ENCODE measurements around the gene FOXM1. TPM values are rescaled to one million over a fixed set of nuclear protein-coding genes. Genes with fewer than 3 reads are reported as not detected.

FOXM1 gene
- total and polyA plus RNA-seq, 7 experiments from 2014 or later: 0.35 to 77.2 (median 0.82) TPM; not detected in 3

DNA sequence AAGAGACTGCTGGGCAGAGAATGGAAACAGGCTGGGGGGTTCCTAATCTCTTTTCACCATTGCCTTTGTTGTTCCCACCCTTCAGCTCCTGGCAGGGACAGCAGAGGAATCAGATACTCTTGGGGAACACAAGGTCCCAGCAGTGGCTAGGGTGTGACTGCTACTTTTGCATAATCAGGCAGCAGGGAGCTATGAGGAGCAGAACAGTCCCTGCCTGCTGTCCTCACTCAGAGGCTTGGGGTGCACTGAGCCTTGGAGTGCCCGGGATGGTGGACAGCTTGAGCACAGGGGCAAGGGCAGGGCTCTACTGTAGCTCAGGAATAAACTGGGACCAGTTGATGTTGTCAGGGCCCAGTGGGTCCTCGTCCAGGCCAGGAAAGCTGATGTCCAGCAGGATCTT is 18.6 kb downstream of the FOXM1 start:
- ATAC-seq (no peak), DNase-seq (no peak)
- ChIA-PET POLR2A (no interaction called here), CTCF (no interaction called here)
- Histone ChIP-seq H3K36me3 (ENCODE audit: control insufficient read depth in 2 of 3, insufficient read depth in 3 of 3, low read length in 3 of 3) (peaks cover 0 to 31% (median 0%) of the 10 kb centered on the region in 3 experiments), H3K9me3 (ENCODE audit: control insufficient read depth in 2 of 3, low read length in 3 of 3) (no peaks in the 10 kb centered on the region), H3K27ac (ENCODE audit: low read depth, low read length) (no peak overlapping the region), H3K4me1 (ENCODE audit: control insufficient read depth in 2 of 2, insufficient read depth in 2 of 2, low read length in 2 of 2) (no peaks in the 10 kb centered on the region), H3K4me3 (ENCODE audit: low read length) (no peak overlapping the region), H3K27me3 (ENCODE audit: control insufficient read depth in 2 of 2, insufficient read depth in 2 of 2, low read length in 2 of 2) (no peaks in the 10 kb centered on the region)
- Mint-ChIP-seq H3K4me3 (no peak overlapping the region), H3K9me3 (no peaks in the 10 kb centered on the region), H3K27ac (peak overlapping the region in 1 of 9 donors; percentile 45), H3K27me3 (no peaks in the 10 kb centered on the region), H3K36me3 (peaks cover 0 to 21% (median 10%) of the 10 kb centered on the region in 5 donors), H3K4me1 (peaks cover 0 to 5% (median 2%) of the 10 kb centered on the region in 7 donors)
- intact Hi-C loops (cut with micrococcal nuclease): no loop called here

DNA sequence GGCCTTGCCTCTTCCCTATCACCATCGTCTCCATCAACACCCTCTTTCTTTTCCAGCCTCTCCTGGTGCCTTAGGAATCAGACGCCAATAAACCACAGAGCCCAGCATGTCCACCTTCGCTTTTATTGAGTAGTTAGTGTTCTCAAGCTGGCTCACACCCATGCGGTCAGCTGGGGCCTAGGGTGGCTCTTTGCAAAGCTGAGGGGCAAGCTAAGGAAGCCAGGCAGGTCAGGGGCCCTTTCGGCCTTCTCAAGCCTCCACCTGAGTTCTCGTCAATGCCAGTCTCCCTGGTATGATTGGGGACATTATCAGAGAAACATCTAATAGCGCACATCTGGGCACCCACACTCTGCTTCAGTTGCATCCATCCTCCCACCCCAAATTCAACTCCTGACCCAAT is 19.4 kb downstream of the FOXM1 start:
- no peak for ATAC-seq
- H3K36me3 Mint-ChIP-seq: peaks cover 0 to 21% (median 10%) of the 10 kb centered on the region in 5 donors
- Histone ChIP-seq H3K4me3 (ENCODE audit: low read length) (no peak overlapping the region), H3K4me1 (ENCODE audit: control insufficient read depth in 2 of 2, insufficient read depth in 2 of 2, low read length in 2 of 2) (no peaks in the 10 kb centered on the region), H3K36me3 (ENCODE audit: control insufficient read depth in 2 of 3, insufficient read depth in 3 of 3, low read length in 3 of 3) (peaks cover 0 to 31% (median 0%) of the 10 kb centered on the region in 3 experiments), H3K9me3 (ENCODE audit: control insufficient read depth in 2 of 3, low read length in 3 of 3) (no peaks in the 10 kb centered on the region), H3K27ac (ENCODE audit: low read depth, low read length) (no peak overlapping the region), H3K27me3 (ENCODE audit: control insufficient read depth in 2 of 2, insufficient read depth in 2 of 2, low read length in 2 of 2) (no peaks in the 10 kb centered on the region)
- no peaks in the 10 kb centered on the region for H3K9me3 Mint-ChIP-seq
- intact Hi-C loops (cut with micrococcal nuclease): no loop called here
- DNase-seq: no peak
- H3K27ac Mint-ChIP-seq: no peak overlapping the region
- peaks cover 0 to 5% (median 2%) of the 10 kb centered on the region in 7 donors for H3K4me1 Mint-ChIP-seq
- no peak overlapping the region for H3K4me3 Mint-ChIP-seq
- no peaks in the 10 kb centered on the region for H3K27me3 Mint-ChIP-seq
- ChIA-PET CTCF (no interaction called here), POLR2A (no interaction called here)

DNA sequence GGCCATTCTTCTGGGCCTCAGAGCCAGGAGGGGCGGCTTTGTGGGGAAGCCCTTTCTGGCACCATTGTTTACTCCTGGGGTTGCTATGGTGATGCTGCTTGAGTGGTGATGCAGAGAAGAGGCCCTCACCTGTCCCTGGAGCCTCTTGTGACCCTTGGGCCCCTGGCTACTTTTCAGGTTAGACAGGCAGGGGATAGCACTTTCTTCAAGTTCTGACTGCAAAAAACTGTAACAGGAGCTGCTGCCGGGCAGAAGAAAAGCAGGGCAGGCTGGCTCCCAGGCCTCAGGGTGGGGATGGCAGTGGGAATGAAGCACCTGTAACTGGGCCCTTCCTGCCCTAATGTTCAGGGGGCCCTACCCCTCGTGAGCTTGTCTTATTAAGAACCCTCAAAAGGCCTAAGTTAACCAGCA is 19.9 kb downstream of the FOXM1 start, which contains the start of gene TEX52:
TSS of gene TEX52 (minus strand) at position 19 of the 411 bp plus-strand sequence. CDS start at position 6, 13 bp downstream.
- intact Hi-C loops (cut with micrococcal nuclease): no loop called here
- H3K4me3 ChIP-seq (ENCODE audit: low read length): no peak within 1 kb of the TSS
- Mint-ChIP-seq H3K4me1 (peaks cover 0 to 5% (median 2%) of the 10 kb centered on the region in 7 donors), H3K9me3 (no peaks in the 10 kb centered on the region), H3K36me3 (peaks cover 0 to 21% (median 8%) of the 10 kb centered on the region in 5 donors), H3K27ac (peak within 1 kb of the TSS in 3 of 9 donors; percentile 4 to 87 (median 41)), H3K4me3 (no peak within 1 kb of the TSS), H3K27me3 (no peaks in the 10 kb centered on the region)
- no peak within 1 kb of the TSS for H3K27ac ChIP-seq (ENCODE audit: low read depth, low read length)
- H3K27me3 ChIP-seq (ENCODE audit: control insufficient read depth in 2 of 2, insufficient read depth in 2 of 2, low read length in 2 of 2): no peaks in the 10 kb centered on the region
- CTCF ChIA-PET: no interaction called here
- no peaks in the 10 kb centered on the region for H3K9me3 ChIP-seq (ENCODE audit: control insufficient read depth in 2 of 3, low read length in 3 of 3)
- no peaks in the 10 kb centered on the region for H3K4me1 ChIP-seq (ENCODE audit: control insufficient read depth in 2 of 2, insufficient read depth in 2 of 2, low read length in 2 of 2)
- H3K36me3 ChIP-seq (ENCODE audit: control insufficient read depth in 2 of 3, insufficient read depth in 3 of 3, low read length in 3 of 3): peaks cover 0 to 31% (median 0%) of the 10 kb centered on the region in 3 experiments
- ATAC-seq (no peak), DNase-seq (no peak)
- POLR2A ChIA-PET: no interaction called here

DNA sequence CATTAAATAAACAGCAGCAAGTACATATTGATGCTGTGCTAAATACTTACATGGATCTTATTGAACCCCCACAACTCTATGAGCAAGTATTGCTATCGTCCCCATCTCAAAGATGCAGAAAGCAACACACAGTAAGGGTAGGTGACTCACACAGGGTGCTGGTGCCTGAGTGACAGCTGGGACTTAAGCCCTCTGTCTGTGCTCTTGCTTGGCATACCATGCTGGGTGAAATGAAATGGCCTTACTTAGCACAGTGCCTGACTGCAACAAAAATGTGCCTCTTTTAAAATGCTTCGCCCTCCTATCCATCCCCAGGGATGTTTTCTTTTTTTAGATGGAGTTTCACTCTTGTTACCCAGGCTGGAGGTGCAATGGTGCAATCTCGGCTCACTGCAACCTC is 20.9 kb downstream of the FOXM1 start:
- POLR2A ChIA-PET: no interaction called here

DNA sequence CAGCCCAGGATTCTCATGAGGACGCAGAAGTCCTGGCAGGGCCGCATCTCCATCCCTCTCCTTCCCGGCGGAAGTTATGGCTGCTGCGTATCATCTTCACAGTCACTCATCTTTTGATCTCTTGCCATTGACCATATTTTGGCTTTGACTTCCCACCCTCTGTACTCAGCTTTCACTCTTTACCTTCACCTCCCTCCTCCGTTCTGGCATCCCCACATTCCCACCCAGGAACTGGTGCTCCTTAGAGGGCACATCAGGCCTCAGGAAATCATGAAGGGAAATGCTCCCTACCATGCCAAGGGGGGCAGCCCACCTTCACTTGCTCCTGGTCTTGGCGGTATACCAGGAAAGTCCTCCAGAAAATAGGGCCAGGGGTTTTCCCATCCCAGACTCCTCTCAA is 21.4 kb downstream of the FOXM1 start:
- Histone ChIP-seq H3K27me3 (ENCODE audit: control insufficient read depth in 2 of 2, insufficient read depth in 2 of 2, low read length in 2 of 2) (no peaks in the 10 kb centered on the region), H3K4me1 (ENCODE audit: control insufficient read depth in 2 of 2, insufficient read depth in 2 of 2, low read length in 2 of 2) (no peaks in the 10 kb centered on the region), H3K9me3 (ENCODE audit: control insufficient read depth in 2 of 3, low read length in 3 of 3) (no peaks in the 10 kb centered on the region), H3K36me3 (ENCODE audit: control insufficient read depth in 2 of 3, insufficient read depth in 3 of 3, low read length in 3 of 3) (peaks cover 0 to 31% (median 0%) of the 10 kb centered on the region in 3 experiments), H3K4me3 (ENCODE audit: low read length) (no peak overlapping the region), H3K27ac (ENCODE audit: low read depth, low read length) (no peak overlapping the region)
- peak overlapping the region in 1 of 9 donors; percentile 87 for H3K27ac Mint-ChIP-seq
- ATAC-seq: no peak
- peaks cover 0 to 21% (median 8%) of the 10 kb centered on the region in 5 donors for H3K36me3 Mint-ChIP-seq
- H3K9me3 Mint-ChIP-seq: no peaks in the 10 kb centered on the region
- peaks cover 0 to 5% (median 2%) of the 10 kb centered on the region in 7 donors for H3K4me1 Mint-ChIP-seq
- no peak overlapping the region for H3K4me3 Mint-ChIP-seq
- no peaks in the 10 kb centered on the region for H3K27me3 Mint-ChIP-seq
- ChIA-PET CTCF (no interaction called here), POLR2A (no interaction called here)
- intact Hi-C loops (cut with micrococcal nuclease): no loop called here
- DNase-seq: no peak

More for the DNA sequence above, 20.9 kb downstream of the FOXM1 start:
- DNase-seq: no peak
- Mint-ChIP-seq H3K4me3 (no peak overlapping the region), H3K27ac (peak overlapping the region in 3 of 9 donors; percentile 4 to 87 (median 41)), H3K4me1 (peaks cover 0 to 5% (median 2%) of the 10 kb centered on the region in 7 donors), H3K36me3 (peaks cover 0 to 21% (median 8%) of the 10 kb centered on the region in 5 donors), H3K9me3 (no peaks in the 10 kb centered on the region), H3K27me3 (no peaks in the 10 kb centered on the region)
- Histone ChIP-seq H3K4me1 (ENCODE audit: control insufficient read depth in 2 of 2, insufficient read depth in 2 of 2, low read length in 2 of 2) (no peaks in the 10 kb centered on the region), H3K9me3 (ENCODE audit: control insufficient read depth in 2 of 3, low read length in 3 of 3) (no peaks in the 10 kb centered on the region), H3K36me3 (ENCODE audit: control insufficient read depth in 2 of 3, insufficient read depth in 3 of 3, low read length in 3 of 3) (peaks cover 0 to 31% (median 0%) of the 10 kb centered on the region in 3 experiments), H3K4me3 (ENCODE audit: low read length) (no peak overlapping the region), H3K27ac (ENCODE audit: low read depth, low read length) (no peak overlapping the region), H3K27me3 (ENCODE audit: control insufficient read depth in 2 of 2, insufficient read depth in 2 of 2, low read length in 2 of 2) (no peaks in the 10 kb centered on the region)
- intact Hi-C loops (cut with micrococcal nuclease): no loop called here
- CTCF ChIA-PET: no interaction called here
- ATAC-seq: no peak

DNA sequence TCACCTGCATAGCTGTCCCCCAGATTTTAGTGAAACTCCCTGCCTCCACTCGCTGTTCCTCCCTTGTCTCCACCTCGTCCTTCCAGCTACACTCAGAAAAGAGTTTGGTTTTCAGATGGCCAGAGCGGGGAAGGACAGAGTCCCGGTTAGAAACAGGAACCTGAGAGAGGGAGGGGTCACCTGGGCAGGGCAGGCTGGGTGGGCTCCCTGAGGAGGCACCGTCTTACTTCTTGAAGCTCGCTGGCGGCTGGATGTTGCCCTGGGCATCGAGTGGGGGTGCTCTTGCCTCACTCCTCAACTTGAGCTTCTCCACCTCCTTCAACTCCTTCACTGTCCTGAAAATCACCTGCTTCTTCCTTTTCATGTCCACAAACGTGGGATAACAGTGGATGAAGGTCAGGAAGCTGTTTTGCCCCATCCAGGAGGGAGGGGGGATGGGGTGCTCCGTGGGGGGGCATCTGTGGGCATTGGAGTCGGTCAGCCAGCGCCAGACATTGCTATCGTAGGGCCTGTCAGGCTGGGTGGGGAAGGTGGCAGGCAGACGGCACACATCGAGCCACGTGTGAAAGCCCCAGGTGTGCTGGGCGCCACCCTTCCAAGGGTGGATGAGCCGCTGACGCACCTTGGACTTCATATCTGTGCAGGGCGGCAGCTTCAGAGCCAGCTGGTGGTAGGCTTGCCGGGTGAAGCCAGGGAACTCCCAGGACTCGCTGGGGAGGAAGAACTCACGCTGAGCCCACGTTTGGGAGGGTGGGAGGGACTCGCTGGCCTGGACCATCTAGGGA is 22.1 kb downstream of the FOXM1 start:
- H3K9me3 Mint-ChIP-seq: no peaks in the 10 kb centered on the region
- no peaks in the 10 kb centered on the region for H3K27me3 ChIP-seq (ENCODE audit: control insufficient read depth in 2 of 2, insufficient read depth in 2 of 2, low read length in 2 of 2)
- H3K4me3 Mint-ChIP-seq: no peak overlapping the region
- no peaks in the 10 kb centered on the region for H3K4me1 ChIP-seq (ENCODE audit: control insufficient read depth in 2 of 2, insufficient read depth in 2 of 2, low read length in 2 of 2)
- no peak for DNase-seq
- H3K27me3 Mint-ChIP-seq: no peaks in the 10 kb centered on the region
- H3K27ac Mint-ChIP-seq: no peak overlapping the region
- H3K36me3 ChIP-seq (ENCODE audit: control insufficient read depth in 2 of 3, insufficient read depth in 3 of 3, low read length in 3 of 3): peaks cover 0 to 31% (median 0%) of the 10 kb centered on the region in 3 experiments
- CTCF ChIA-PET: interaction anchor here (0.6 kb wide), 2 partner anchors 9 to 1725 kb away, joined by 3 read pairs; no protein-coding TSS in a partner anchor
- POLR2A ChIA-PET: no interaction called here
- no peak for ATAC-seq
- peaks cover 0 to 18% (median 6%) of the 10 kb centered on the region in 5 donors for H3K36me3 Mint-ChIP-seq
- H3K4me1 Mint-ChIP-seq: peaks cover 0 to 5% (median 2%) of the 10 kb centered on the region in 7 donors
- intact Hi-C loops (cut with micrococcal nuclease): no loop called here
- no peak overlapping the region for H3K4me3 ChIP-seq (ENCODE audit: low read length)
- no peak overlapping the region for H3K27ac ChIP-seq (ENCODE audit: low read depth, low read length)
- no peaks in the 10 kb centered on the region for H3K9me3 ChIP-seq (ENCODE audit: control insufficient read depth in 2 of 3, low read length in 3 of 3)
